Gastroesophageal sphincter (tissue), 4 donors: ENCODE results near the gene ACKR3. TPM values are rescaled to one million over a fixed set of nuclear protein-coding genes. Genes with fewer than 3 reads are reported as not detected.

Source experiments
- ATAC-seq: fragments of 150-250 bp; one replicate; pipeline ENCODE4 v1.9.1; 2016; ENCODE audit warnings: mild to moderate bottlenecking, moderate library complexity
- H3K27ac ChIP-seq, 4 donors: fragments of 200-600 bp; sonication (generic) in 3 of 4; 1 replicate in 3 of 4; 2 replicates in 1 of 4; pipeline ENCODE4 v1.5.1; 2016 to 2019
- H3K27me3 ChIP-seq: fragments of 200-600 bp; sonication (generic); one replicate; pipeline ENCODE4 v1.5.1; 2019
- H3K36me3 ChIP-seq, 2 donors: fragments of 200-600 bp; sonication (generic); one replicate each; pipeline ENCODE4 v1.5.1; 2019; ENCODE audit warnings: control low read depth in 1 of 2
- H3K4me1 ChIP-seq, 3 donors: fragments of 200-600 bp; sonication (generic); 1 replicate in 2 of 3; 2 replicates in 1 of 3; pipeline ENCODE4 v1.5.1; 2016 to 2019; ENCODE audit warnings: control low read depth in 2 of 3
- H3K4me3 ChIP-seq, 2 donors: fragments of 200-600 bp; sonication (generic); one replicate each; pipeline ENCODE4 v1.5.1; 2019; ENCODE audit warnings: mild to moderate bottlenecking in 1 of 2, moderate library complexity in 1 of 2
- H3K9me3 ChIP-seq, 3 donors: fragments of 200-600 bp; sonication (generic); one replicate each; pipeline ENCODE4 v1.5.1; 2017 to 2019; ENCODE audit warnings: control low read depth in 2 of 3
- CTCF ChIP-seq, 4 experiments: fragments of 200-600 bp in 2 of 4; fragments of 450-650 bp in 2 of 4; sonication (generic) in 1 of 4; IDR thresholded peaks; one replicate each; pipeline ENCODE4 v1.5.1; 2017 to 2019; ENCODE audit warnings: antibody characterized with exemption in 4 of 4, mild to moderate bottlenecking in 2 of 4, moderate library complexity in 2 of 4
- EP300 ChIP-seq: sonication (generic); formaldehyde crosslinking; IDR thresholded peaks from one replicate; pipeline ENCODE4 v1.6.1; 2017; ENCODE audit warnings: antibody characterized with exemption, mild to moderate bottlenecking
- POLR2A ChIP-seq, 2 donors: fragments of 450-650 bp; IDR thresholded peaks; one replicate each; pipeline ENCODE4 v1.6.1; 2017; ENCODE audit warnings: antibody characterized with exemption in 2 of 2, mild to moderate bottlenecking in 2 of 2, moderate library complexity in 1 of 2
- POLR2AphosphoS5 ChIP-seq: sonication (generic); formaldehyde crosslinking; IDR thresholded peaks from one replicate; pipeline ENCODE4 v1.6.1; 2017; ENCODE audit warnings: antibody characterized with exemption
- WGBS, 2 donors: methylation state at CpG; one replicate each; pipeline ENCODE4 v1.1.5; 2018; ENCODE audit warnings: low coverage in 1 of 2; 5-methylcytosine and 5-hydroxymethylcytosine counted together
- total RNA-seq, 4 donors: library from RNA; depleted of rRNA; stranded (reverse); fragments of >200 nt; gene quantifications; one replicate each; pipeline ENCODE4 v1.1.0, GENCODE V29; 2016

ACKR3 gene
- total RNA-seq, 4 donors from 2014 or later: 21.0 to 68.5 (median 42.5) TPM

- WGBS, 2 donors: 89 to 92% methylated on average over 7 to 8 of the region's 11 CpGs
- H3K9me3 ChIP-seq: peaks cover 0 to 7% (median 0%) of the 10 kb centered on the region in 3 donors
- no peaks in the 10 kb centered on the region for H3K36me3 ChIP-seq
- TF ChIP-seq EP300: no peak
- TF ChIP-seq CTCF (IDR thresholded peaks at IDR 0.05): no peak
- TF ChIP-seq POLR2AphosphoS5: no peak
- TF ChIP-seq POLR2A (IDR thresholded peaks at IDR 0.05): no peak
- H3K27ac ChIP-seq: no peak overlapping the region
- no peak for ATAC-seq
- no peaks in the 10 kb centered on the region for H3K4me1 ChIP-seq
- H3K4me3 ChIP-seq: no peak overlapping the region
- no peaks in the 10 kb centered on the region for H3K27me3 ChIP-seq
Measured at GRCh38 chr2:236545248-236545658, 24.4 kb upstream of the ACKR3 start.

GRCh38 chr2:236545814-236546480 is 23.7 kb upstream of the ACKR3 start:
- WGBS, 2 donors: 48 to 56% methylated on average over 13 of the region's 13 CpGs
- H3K4me1 ChIP-seq: no peaks in the 10 kb centered on the region
- H3K4me3 ChIP-seq: no peak overlapping the region
- H3K9me3 ChIP-seq: peaks cover 0 to 7% (median 0%) of the 10 kb centered on the region in 3 donors
- H3K36me3 ChIP-seq: no peaks in the 10 kb centered on the region
- ATAC-seq: no peak
- no peak for TF ChIP-seq POLR2AphosphoS5
- TF ChIP-seq EP300: no peak
- TF ChIP-seq CTCF (IDR thresholded peaks at IDR 0.05): no peak
- no peak for TF ChIP-seq POLR2A (IDR thresholded peaks at IDR 0.05)
- H3K27me3 ChIP-seq: no peaks in the 10 kb centered on the region
- no peak overlapping the region for H3K27ac ChIP-seq

- TF ChIP-seq EP300 (no peak), POLR2A (IDR thresholded peaks at IDR 0.05) (no peak), POLR2AphosphoS5 (no peak), CTCF (IDR thresholded peaks at IDR 0.05) (no peak)
- Histone ChIP-seq H3K27ac (no peak overlapping the region), H3K9me3 (peaks cover 0 to 7% (median 0%) of the 10 kb centered on the region in 3 donors), H3K4me1 (no peaks in the 10 kb centered on the region), H3K4me3 (no peak overlapping the region), H3K27me3 (no peaks in the 10 kb centered on the region), H3K36me3 (no peaks in the 10 kb centered on the region)
- 85% methylated on average over 4 of the region's 7 CpGs; no CpG with 5 or more reads in 1 of the 2 donors for WGBS, 2 donors
- no peak for ATAC-seq
Measured at GRCh38 chr2:236546561-236547002, 23.0 kb upstream of the ACKR3 start.

- Histone ChIP-seq H3K4me3 (no peak overlapping the region), H3K27me3 (no peaks in the 10 kb centered on the region), H3K4me1 (no peaks in the 10 kb centered on the region), H3K36me3 (no peaks in the 10 kb centered on the region), H3K27ac (no peak overlapping the region), H3K9me3 (peaks cover 0 to 7% (median 0%) of the 10 kb centered on the region in 3 donors)
- WGBS, 2 donors: 83 to 100% methylated on average over 1 of the region's 1 CpG
- ATAC-seq: no peak
- TF ChIP-seq POLR2AphosphoS5: no peak
- TF ChIP-seq CTCF (IDR thresholded peaks at IDR 0.05): no peak
- no peak for TF ChIP-seq EP300
- TF ChIP-seq POLR2A (IDR thresholded peaks at IDR 0.05): no peak
Measured at GRCh38 chr2:236547725-236548124, 21.9 kb upstream of the ACKR3 start.
